ENCODE data around the gene ITPR2. TPM values are rescaled to one million over a fixed set of nuclear protein-coding genes. Genes with fewer than 3 reads are reported as not detected.

Gene ITPR2
- total and polyA plus RNA-seq, 2 of the 8 experiments (the other 6 are each of a cell fraction or from before 2014, with no cell fraction given) = 4.1 to 48.3 TPM

DNA sequence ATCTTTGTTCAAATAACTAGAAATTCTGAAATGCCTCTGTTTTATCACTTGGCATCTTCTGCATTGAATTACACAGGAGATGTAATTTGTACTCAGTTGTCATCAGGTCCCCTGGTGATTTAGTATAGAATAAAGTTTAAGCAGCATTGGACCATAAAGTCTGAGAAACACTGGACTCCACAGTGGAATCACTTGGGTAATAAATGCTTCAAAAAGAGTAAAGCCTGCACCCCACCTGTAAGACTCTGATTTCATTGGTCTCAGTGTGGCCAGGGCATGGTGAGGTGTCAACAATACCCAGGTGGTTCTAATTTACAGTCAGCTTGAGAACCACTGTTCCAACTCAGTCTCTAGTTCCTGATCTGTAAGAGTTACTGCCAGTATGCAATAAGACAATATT lies 148.9 kb downstream of the ITPR2 start:
- no peaks in the 10 kb centered on the region for H3K27me3 ChIP-seq (replicated peaks in 1 of 4; ENCODE audit: control insufficient read depth in 3 of 4, extremely low read depth in 1 of 4, insufficient read depth in 3 of 4, low read length in 3 of 4)
- no peak for FAIRE-seq

More for the DNA sequence above, 148.9 kb downstream of the ITPR2 start:
- H3K18ac ChIP-seq (ENCODE audit: extremely low read depth, low read length) = no peak overlapping the region
- no peak overlapping the region for H3K4ac ChIP-seq (replicated peaks; ENCODE audit: insufficient read length, low read depth, low read length)
- no peak overlapping the region for H4K91ac ChIP-seq (replicated peaks; ENCODE audit: insufficient read length, low read length)
- no peak overlapping the region for H3K4me2 ChIP-seq (ENCODE audit: insufficient read depth in 1 of 2, low read depth in 2 of 2, low read length in 2 of 2)
- no peaks in the 10 kb centered on the region; the same call in 1 of the 2 replicates for H3K79me1 ChIP-seq (ENCODE audit: low read depth, low read length)
- no peak overlapping the region for H2BK12ac ChIP-seq (ENCODE audit: low read depth, low read length)
- H3K9ac ChIP-seq (replicated peaks in 1 of 4; ENCODE audit: extremely low read depth in 1 of 4, low read depth in 3 of 4, low read length in 3 of 4) = no peak overlapping the region; a peak in 1 of 7 replicates
- H3K9me3 ChIP-seq (ENCODE audit: insufficient read depth in 2 of 2, low read depth in 1 of 2, low read length in 1 of 2) = peaks cover 0 to 7% of the 10 kb centered on the region in 2 experiments; a peak in 1 of 4 replicates
- no peak overlapping the region for H3K14ac ChIP-seq (ENCODE audit: insufficient read length)
- H4K8ac ChIP-seq (ENCODE audit: extremely low read depth, insufficient read depth, low read length) = no peak overlapping the region
- H3K23ac ChIP-seq (ENCODE audit: insufficient read length) = no peak overlapping the region
- H3K23me2 ChIP-seq (ENCODE audit: low read depth, low read length) = no peaks in the 10 kb centered on the region
- H4K5ac ChIP-seq (ENCODE audit: insufficient read length, low read depth, low read length) = no peak overlapping the region
- peaks cover 0 to 21% (median 11%) of the 10 kb centered on the region in 4 experiments; a peak in 5 of 8 replicates for H3K36me3 ChIP-seq (ENCODE audit: control insufficient read depth in 2 of 4, insufficient read depth in 4 of 4, low read length in 3 of 4)
- H2AFZ ChIP-seq (ENCODE audit: low read length) = no peak overlapping the region
- no peaks in the 10 kb centered on the region; a peak in 1 of 7 replicates for H3K4me1 ChIP-seq (replicated peaks in 1 of 4; ENCODE audit: control insufficient read depth in 3 of 4, insufficient read depth in 4 of 4, low read length in 3 of 4)
- no peak overlapping the region for H2BK120ac ChIP-seq (replicated peaks; ENCODE audit: low read depth, low read length)
- ChIA-PET POLR2A (ENCODE audit: partially characterized antibody) (no interaction called here), CTCF (ENCODE audit: partially characterized antibody) (interaction anchor here (0.7 kb wide), 1 partner anchor 445 kb away, joined by 3 read pairs; no protein-coding TSS in a partner anchor)
- no peak for DNase-seq (ENCODE audit: low read depth in 1 of 2, low spot score in 2 of 2)
- TF ChIP-seq SAP30 (IDR thresholded peaks at IDR 0.05; ENCODE audit: insufficient read depth, insufficient replicate concordance, low read length) = no peak
- TF ChIP-seq EGR1 (IDR thresholded peaks at IDR 0.05; ENCODE audit: borderline replicate concordance, low read depth, low read length) = no peak
- TF ChIP-seq HDAC6 (IDR thresholded peaks at IDR 0.05; ENCODE audit: low read depth, low read length) = no peak
- TF ChIP-seq CBX8 (IDR thresholded peaks at IDR 0.05; ENCODE audit: borderline replicate concordance, low read depth, low read length) = no peak
- H2BK15ac ChIP-seq (ENCODE audit: low read length) = no peak overlapping the region
- no peak overlapping the region for H2AK5ac ChIP-seq (ENCODE audit: low read depth, low read length)
- H4K20me1 ChIP-seq (replicated peaks in 1 of 2; ENCODE audit: control insufficient read depth in 1 of 2, insufficient read depth in 2 of 2, low read length in 2 of 2) = no peaks in the 10 kb centered on the region
- no peak overlapping the region for H3K27ac ChIP-seq (ENCODE audit: low read depth, low read length)
- H3K79me2 ChIP-seq (ENCODE audit: control insufficient read depth in 1 of 2, insufficient read depth in 2 of 2, low read length in 2 of 2) = no peaks in the 10 kb centered on the region
- H3K4me3 ChIP-seq (ENCODE audit: extremely low read depth in 1 of 4, insufficient read depth in 2 of 4, low read depth in 3 of 4, low read length in 4 of 4) = no peak overlapping the region
- H2BK20ac ChIP-seq (ENCODE audit: low read length) = no peak overlapping the region
- no peak overlapping the region for H2BK5ac ChIP-seq (ENCODE audit: low read depth, low read length)
- H3K56ac ChIP-seq (replicated peaks; ENCODE audit: insufficient read length, low read depth, low read length) = no peak overlapping the region
